Panc1 (cell line): ENCODE measurements around the gene TMEM252.

Experiments
- POLR2AphosphoS5 ChIP-seq: IDR thresholded peaks from 2 replicates; pipeline ENCODE4 v1.6.1; 2012; ENCODE audit warnings: mild to moderate bottlenecking, low read depth, low read length, moderate library complexity
- TCF7L2 ChIP-seq: IDR thresholded peaks from 2 replicates; pipeline ENCODE4 v1.6.1; 2011; ENCODE audit warnings: mild to moderate bottlenecking, low read depth, low read length, inconsistent platforms
- TF ChIP-seq, protein P1 (sequence below), 2 experiments: IDR thresholded peaks; 2 replicates each; pipeline ENCODE4 v1.6.1; 2011 to 2012; ENCODE audit warnings: low read depth in 2 of 2, control low read depth in 1 of 2, low read length in 1 of 2, mild to moderate bottlenecking in 1 of 2, moderate library complexity in 1 of 2; ENCODE audit not compliant: insufficient read depth in 1 of 2

DNA sequence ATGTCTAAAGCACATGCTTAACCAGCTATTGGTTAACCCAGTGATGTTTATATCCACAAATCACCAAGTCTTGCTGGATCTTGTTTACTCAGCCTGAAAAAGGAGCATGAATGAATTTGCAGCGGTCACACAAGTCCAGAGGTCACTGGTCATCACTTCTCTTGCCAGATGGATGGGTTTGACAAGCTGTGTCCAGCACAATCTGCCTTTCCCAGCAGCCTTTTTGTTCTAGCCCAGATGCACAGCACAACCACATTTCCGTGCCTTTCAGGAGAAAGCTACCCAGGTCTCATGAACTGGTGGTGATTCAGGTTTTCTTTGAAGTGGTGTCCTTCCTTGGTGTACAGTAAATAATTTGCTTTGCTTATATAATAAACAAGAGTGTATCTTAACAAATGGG lies 32.1 kb downstream of the TMEM252 start:
- TF ChIP-seq POLR2AphosphoS5 (no peak), TCF7L2 (no peak)
- TF ChIP-seq, protein P1, sequence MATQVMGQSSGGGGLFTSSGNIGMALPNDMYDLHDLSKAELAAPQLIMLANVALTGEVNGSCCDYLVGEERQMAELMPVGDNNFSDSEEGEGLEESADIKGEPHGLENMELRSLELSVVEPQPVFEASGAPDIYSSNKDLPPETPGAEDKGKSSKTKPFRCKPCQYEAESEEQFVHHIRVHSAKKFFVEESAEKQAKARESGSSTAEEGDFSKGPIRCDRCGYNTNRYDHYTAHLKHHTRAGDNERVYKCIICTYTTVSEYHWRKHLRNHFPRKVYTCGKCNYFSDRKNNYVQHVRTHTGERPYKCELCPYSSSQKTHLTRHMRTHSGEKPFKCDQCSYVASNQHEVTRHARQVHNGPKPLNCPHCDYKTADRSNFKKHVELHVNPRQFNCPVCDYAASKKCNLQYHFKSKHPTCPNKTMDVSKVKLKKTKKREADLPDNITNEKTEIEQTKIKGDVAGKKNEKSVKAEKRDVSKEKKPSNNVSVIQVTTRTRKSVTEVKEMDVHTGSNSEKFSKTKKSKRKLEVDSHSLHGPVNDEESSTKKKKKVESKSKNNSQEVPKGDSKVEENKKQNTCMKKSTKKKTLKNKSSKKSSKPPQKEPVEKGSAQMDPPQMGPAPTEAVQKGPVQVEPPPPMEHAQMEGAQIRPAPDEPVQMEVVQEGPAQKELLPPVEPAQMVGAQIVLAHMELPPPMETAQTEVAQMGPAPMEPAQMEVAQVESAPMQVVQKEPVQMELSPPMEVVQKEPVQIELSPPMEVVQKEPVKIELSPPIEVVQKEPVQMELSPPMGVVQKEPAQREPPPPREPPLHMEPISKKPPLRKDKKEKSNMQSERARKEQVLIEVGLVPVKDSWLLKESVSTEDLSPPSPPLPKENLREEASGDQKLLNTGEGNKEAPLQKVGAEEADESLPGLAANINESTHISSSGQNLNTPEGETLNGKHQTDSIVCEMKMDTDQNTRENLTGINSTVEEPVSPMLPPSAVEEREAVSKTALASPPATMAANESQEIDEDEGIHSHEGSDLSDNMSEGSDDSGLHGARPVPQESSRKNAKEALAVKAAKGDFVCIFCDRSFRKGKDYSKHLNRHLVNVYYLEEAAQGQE (IDR thresholded peaks at IDR 0.05; ENCODE audit: insufficient read depth in 1 of 2, low read depth in 2 of 2, low read length in 1 of 2): no peak
